WTC11 (cell line): ENCODE results near the gene NALCN. TPM values are rescaled to one million over a fixed set of nuclear protein-coding genes. Genes with fewer than 3 reads are reported as not detected.

Experiments
- ATAC-seq: fragments of 200-7000 bp; cut with Tn5 transposase; 2 replicates; pipeline ENCODE4 v1.10.0; 2021; ENCODE audit warnings: mild to moderate bottlenecking, moderate library complexity
- CTCF ChIA-PET: fragments of 300-600 bp; sonication (Branson Sonifier 250); formaldehyde crosslinking; loops from one replicate; lab custom pipeline; 2021; ENCODE audit warnings: antibody characterized with exemption; lab: Charles Lee
- POLR2A ChIA-PET: fragments of 350-600 bp; sonication (Branson Sonifier 250); formaldehyde crosslinking; loops from one replicate; lab custom pipeline; 2021; ENCODE audit warnings: antibody characterized with exemption; lab: Charles Lee
- DNase-seq: peaks from one replicate; pipeline ENCODE4 v3.0.0; 2021; ENCODE audit warnings: low spot score
- H3K27ac Mint-ChIP-seq: 2 replicates; pipeline ENCODE4 v1.8.0; 2021; ENCODE audit warnings: mixed read lengths
- H3K27me3 Mint-ChIP-seq: 2 replicates; pipeline ENCODE4 v1.8.0; 2021; ENCODE audit warnings: low read depth, mild to moderate bottlenecking, moderate library complexity, mixed read lengths
- H3K36me3 Mint-ChIP-seq: 2 replicates; pipeline ENCODE4 v1.8.0; 2021; ENCODE audit warnings: mixed read lengths
- H3K4me1 Mint-ChIP-seq: 2 replicates; pipeline ENCODE4 v1.8.0; 2022; ENCODE audit warnings: mixed read lengths
- H3K4me3 Mint-ChIP-seq: 2 replicates; pipeline ENCODE4 v1.8.0; 2021; ENCODE audit warnings: mild to moderate bottlenecking, moderate library complexity, mixed read lengths
- H3K9me3 Mint-ChIP-seq: 2 replicates; pipeline ENCODE4 v1.8.0; 2021; ENCODE audit warnings: mixed read lengths
- CREB1 ChIP-seq: sonication (generic); formaldehyde crosslinking; IDR thresholded peaks from 2 replicates; pipeline ENCODE4 v1.8.0; 2023; ENCODE audit warnings: mild to moderate bottlenecking, missing genetic modification reagents
- EMX1 ChIP-seq: fragments of 250-450 bp; sonication (Bioruptor Pico); IDR thresholded peaks from 2 replicates; pipeline ENCODE4 v1.8.0; 2021; ENCODE audit warnings: mild to moderate bottlenecking
- ETV6 ChIP-seq: sonication (generic); formaldehyde crosslinking; IDR thresholded peaks from 2 replicates; pipeline ENCODE4 v1.8.1; 2022; ENCODE audit warnings: mild to moderate bottlenecking, missing genetic modification reagents
- GTF2I ChIP-seq: fragments of 250-450 bp; sonication (Bioruptor Pico); conservative IDR thresholded peaks from 2 replicates; pipeline ENCODE4 v1.4.0; 2021; ENCODE audit warnings: mild to moderate bottlenecking
- HMGA2 ChIP-seq: fragments of 250-450 bp; sonication (Bioruptor Pico); IDR thresholded peaks from 2 replicates; pipeline ENCODE4 v1.4.0; 2021; ENCODE audit warnings: mild to moderate bottlenecking, moderate library complexity
- KAT7 ChIP-seq: sonication (generic); formaldehyde crosslinking; IDR thresholded peaks from 2 replicates; pipeline ENCODE4 v1.8.1; 2023; ENCODE audit warnings: missing genetic modification reagents, mild to moderate bottlenecking, borderline replicate concordance
- RORB ChIP-seq: fragments of 250-450 bp; sonication (Bioruptor Pico); IDR thresholded peaks from 2 replicates; pipeline ENCODE4 v1.9.0; 2021; ENCODE audit warnings: mild to moderate bottlenecking
- TCF7 ChIP-seq: sonication (generic); formaldehyde crosslinking; IDR thresholded peaks from 2 replicates; pipeline ENCODE4 v1.8.0; 2022; ENCODE audit warnings: mild to moderate bottlenecking, low read depth, missing genetic modification reagents, moderate library complexity
- ZBTB21 ChIP-seq: sonication (generic); formaldehyde crosslinking; IDR thresholded peaks from 2 replicates; pipeline ENCODE4 v1.8.1; 2023; ENCODE audit warnings: mild to moderate bottlenecking, missing genetic modification reagents, borderline replicate concordance
- ZNF317 ChIP-seq: sonication (generic); formaldehyde crosslinking; IDR thresholded peaks from 2 replicates; pipeline ENCODE4 v1.8.1; 2023; ENCODE audit warnings: low read depth, mild to moderate bottlenecking, moderate library complexity, missing genetic modification reagents, borderline replicate concordance
- total RNA-seq: library from RNA; stranded (reverse); gene quantifications from 3 replicates; pipeline ENCODE4 v1.2.3, GENCODE V29; 2021
- TF ChIP-seq, protein P1 (sequence below): sonication (generic); formaldehyde crosslinking; IDR thresholded peaks from 2 replicates; pipeline ENCODE4 v1.8.0; 2022; ENCODE audit warnings: mild to moderate bottlenecking, missing genetic modification reagents
- TF ChIP-seq, protein P2 (sequence below): sonication (generic); formaldehyde crosslinking; IDR thresholded peaks from 2 replicates; pipeline ENCODE4 v1.8.0; 2022; ENCODE audit warnings: missing genetic modification reagents
- TF ChIP-seq, protein P3 (sequence below): fragments of 250-450 bp; sonication (Bioruptor Pico); IDR thresholded peaks from 2 replicates; pipeline ENCODE4 v1.9.0; 2021; ENCODE audit warnings: mild to moderate bottlenecking
- TF ChIP-seq, protein P4 (sequence below): sonication (generic); formaldehyde crosslinking; IDR thresholded peaks from 2 replicates; pipeline ENCODE4 v1.8.0; 2022; ENCODE audit warnings: mild to moderate bottlenecking, missing genetic modification reagents
- TF ChIP-seq, protein P5 (sequence below): fragments of 250-450 bp; sonication (Bioruptor Pico); conservative IDR thresholded peaks from 2 replicates; pipeline ENCODE4 v1.9.0; 2021; ENCODE audit warnings: mild to moderate bottlenecking

NALCN gene
- total RNA-seq, 1 experiment from 2014 or later = 0.33 TPM

DNA sequence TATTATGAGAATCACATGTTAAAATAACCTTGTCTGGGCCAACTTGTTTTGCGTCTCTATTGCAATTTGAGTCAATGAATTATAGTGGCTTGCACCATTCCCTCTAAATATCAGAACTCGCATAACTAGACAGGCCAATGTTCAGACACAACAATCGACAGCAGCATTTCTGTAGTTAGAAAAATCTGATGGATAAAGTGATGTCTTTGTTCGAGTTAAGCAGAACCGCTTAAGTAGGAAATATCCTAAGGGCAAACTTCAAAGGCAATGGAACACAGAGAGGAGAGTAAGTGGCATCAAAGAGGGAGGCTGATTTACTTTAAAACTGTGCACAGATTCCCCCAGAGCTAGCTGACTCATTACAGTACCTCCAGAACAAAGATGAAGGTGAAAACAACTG is 333.9 kb downstream of the NALCN start:
- H3K27ac Mint-ChIP-seq = no peak overlapping the region
- ATAC-seq = no peak
- H3K36me3 Mint-ChIP-seq = peaks cover 21% of the 10 kb centered on the region
- no peaks in the 10 kb centered on the region for H3K4me1 Mint-ChIP-seq
- H3K27me3 Mint-ChIP-seq = no peaks in the 10 kb centered on the region
- POLR2A ChIA-PET = no interaction called here
- CTCF ChIA-PET = no interaction called here
- peaks cover 25% of the 10 kb centered on the region for H3K9me3 Mint-ChIP-seq
- TF ChIP-seq, protein P1, sequence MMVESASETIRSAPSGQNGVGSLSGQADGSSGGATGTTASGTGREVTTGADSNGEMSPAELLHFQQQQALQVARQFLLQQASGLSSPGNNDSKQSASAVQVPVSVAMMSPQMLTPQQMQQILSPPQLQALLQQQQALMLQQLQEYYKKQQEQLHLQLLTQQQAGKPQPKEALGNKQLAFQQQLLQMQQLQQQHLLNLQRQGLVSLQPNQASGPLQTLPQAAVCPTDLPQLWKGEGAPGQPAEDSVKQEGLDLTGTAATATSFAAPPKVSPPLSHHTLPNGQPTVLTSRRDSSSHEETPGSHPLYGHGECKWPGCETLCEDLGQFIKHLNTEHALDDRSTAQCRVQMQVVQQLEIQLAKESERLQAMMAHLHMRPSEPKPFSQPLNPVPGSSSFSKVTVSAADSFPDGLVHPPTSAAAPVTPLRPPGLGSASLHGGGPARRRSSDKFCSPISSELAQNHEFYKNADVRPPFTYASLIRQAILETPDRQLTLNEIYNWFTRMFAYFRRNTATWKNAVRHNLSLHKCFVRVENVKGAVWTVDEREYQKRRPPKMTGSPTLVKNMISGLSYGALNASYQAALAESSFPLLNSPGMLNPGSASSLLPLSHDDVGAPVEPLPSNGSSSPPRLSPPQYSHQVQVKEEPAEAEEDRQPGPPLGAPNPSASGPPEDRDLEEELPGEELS (CRISPR knock-in tag) = no peak
- no peak overlapping the region for H3K4me3 Mint-ChIP-seq
- DNase-seq = no peak

DNA sequence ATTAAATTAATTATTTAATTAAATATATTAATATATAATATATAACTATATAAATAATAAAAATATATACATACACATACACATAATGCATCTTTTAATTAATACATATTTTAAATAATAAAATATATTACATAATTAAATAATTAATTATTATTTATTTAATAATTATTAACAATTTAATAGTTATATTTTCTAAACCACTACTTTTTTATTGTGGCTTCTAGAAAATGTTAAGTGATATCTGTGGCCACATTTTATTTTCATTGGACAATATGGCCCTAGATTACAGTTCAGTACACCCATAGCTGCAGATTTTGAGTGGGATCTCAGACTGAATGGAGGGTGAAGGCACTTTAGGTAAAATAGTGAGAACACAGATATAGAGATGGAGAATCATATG is 335.7 kb downstream of the NALCN start:
- POLR2A ChIA-PET = no interaction called here
- H3K9me3 Mint-ChIP-seq = peaks cover 36% of the 10 kb centered on the region
- H3K27me3 Mint-ChIP-seq = no peaks in the 10 kb centered on the region
- H3K4me3 Mint-ChIP-seq = no peak overlapping the region
- ATAC-seq (no peak), DNase-seq (no peak)
- H3K36me3 Mint-ChIP-seq = peaks cover 26% of the 10 kb centered on the region
- no peak for TF ChIP-seq ZNF317 (CRISPR knock-in tag)
- TF ChIP-seq CREB1 = no peak
- no peak for TF ChIP-seq ZBTB21 (CRISPR knock-in tag)
- TF ChIP-seq HMGA2 (CRISPR knock-in tag) = peak; percentile 95
- TF ChIP-seq, protein P2, sequence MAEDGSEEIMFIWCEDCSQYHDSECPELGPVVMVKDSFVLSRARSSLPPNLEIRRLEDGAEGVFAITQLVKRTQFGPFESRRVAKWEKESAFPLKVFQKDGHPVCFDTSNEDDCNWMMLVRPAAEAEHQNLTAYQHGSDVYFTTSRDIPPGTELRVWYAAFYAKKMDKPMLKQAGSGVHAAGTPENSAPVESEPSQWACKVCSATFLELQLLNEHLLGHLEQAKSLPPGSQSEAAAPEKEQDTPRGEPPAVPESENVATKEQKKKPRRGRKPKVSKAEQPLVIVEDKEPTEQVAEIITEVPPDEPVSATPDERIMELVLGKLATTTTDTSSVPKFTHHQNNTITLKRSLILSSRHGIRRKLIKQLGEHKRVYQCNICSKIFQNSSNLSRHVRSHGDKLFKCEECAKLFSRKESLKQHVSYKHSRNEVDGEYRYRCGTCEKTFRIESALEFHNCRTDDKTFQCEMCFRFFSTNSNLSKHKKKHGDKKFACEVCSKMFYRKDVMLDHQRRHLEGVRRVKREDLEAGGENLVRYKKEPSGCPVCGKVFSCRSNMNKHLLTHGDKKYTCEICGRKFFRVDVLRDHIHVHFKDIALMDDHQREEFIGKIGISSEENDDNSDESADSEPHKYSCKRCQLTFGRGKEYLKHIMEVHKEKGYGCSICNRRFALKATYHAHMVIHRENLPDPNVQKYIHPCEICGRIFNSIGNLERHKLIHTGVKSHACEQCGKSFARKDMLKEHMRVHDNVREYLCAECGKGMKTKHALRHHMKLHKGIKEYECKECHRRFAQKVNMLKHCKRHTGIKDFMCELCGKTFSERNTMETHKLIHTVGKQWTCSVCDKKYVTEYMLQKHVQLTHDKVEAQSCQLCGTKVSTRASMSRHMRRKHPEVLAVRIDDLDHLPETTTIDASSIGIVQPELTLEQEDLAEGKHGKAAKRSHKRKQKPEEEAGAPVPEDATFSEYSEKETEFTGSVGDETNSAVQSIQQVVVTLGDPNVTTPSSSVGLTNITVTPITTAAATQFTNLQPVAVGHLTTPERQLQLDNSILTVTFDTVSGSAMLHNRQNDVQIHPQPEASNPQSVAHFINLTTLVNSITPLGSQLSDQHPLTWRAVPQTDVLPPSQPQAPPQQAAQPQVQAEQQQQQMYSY (CRISPR knock-in tag) = no peak
- CTCF ChIA-PET = no interaction called here
- H3K27ac Mint-ChIP-seq = no peak overlapping the region
- H3K4me1 Mint-ChIP-seq = no peaks in the 10 kb centered on the region

DNA sequence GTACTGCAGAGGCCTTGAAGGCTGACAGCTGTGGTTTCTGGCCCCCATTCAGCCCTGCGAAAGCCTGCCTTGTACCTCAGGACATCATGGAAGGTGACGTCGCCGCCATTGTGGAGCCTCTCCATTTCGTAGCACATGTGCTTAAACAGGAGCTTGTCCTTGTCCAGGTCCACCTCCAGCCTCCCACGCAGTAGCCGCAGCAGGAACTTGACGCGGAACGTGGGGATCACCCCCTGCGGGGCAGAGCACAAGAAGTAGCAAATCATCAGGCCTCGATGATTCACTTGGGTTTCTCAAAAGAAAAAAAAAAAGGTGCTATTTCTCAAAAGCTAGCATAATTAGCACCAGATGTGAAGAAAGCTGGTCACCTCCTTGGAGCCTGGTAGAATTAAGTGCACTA is 351.0 kb downstream of the NALCN start:
- DNase-seq (no peak), ATAC-seq (no peak)
- TF ChIP-seq GTF2I (CRISPR knock-in tag) = no peak
- no peak for TF ChIP-seq ETV6 (CRISPR knock-in tag)
- TF ChIP-seq KAT7 = no peak
- TF ChIP-seq, protein P3, sequence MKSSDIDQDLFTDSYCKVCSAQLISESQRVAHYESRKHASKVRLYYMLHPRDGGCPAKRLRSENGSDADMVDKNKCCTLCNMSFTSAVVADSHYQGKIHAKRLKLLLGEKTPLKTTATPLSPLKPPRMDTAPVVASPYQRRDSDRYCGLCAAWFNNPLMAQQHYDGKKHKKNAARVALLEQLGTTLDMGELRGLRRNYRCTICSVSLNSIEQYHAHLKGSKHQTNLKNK = no peak
- no peak for TF ChIP-seq EMX1 (CRISPR knock-in tag)
- TF ChIP-seq RORB = no peak
- TF ChIP-seq, protein P4, sequence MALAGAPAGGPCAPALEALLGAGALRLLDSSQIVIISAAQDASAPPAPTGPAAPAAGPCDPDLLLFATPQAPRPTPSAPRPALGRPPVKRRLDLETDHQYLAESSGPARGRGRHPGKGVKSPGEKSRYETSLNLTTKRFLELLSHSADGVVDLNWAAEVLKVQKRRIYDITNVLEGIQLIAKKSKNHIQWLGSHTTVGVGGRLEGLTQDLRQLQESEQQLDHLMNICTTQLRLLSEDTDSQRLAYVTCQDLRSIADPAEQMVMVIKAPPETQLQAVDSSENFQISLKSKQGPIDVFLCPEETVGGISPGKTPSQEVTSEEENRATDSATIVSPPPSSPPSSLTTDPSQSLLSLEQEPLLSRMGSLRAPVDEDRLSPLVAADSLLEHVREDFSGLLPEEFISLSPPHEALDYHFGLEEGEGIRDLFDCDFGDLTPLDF (CRISPR knock-in tag) = no peak
- TF ChIP-seq TCF7 (CRISPR knock-in tag) = no peak
- TF ChIP-seq, protein P5, sequence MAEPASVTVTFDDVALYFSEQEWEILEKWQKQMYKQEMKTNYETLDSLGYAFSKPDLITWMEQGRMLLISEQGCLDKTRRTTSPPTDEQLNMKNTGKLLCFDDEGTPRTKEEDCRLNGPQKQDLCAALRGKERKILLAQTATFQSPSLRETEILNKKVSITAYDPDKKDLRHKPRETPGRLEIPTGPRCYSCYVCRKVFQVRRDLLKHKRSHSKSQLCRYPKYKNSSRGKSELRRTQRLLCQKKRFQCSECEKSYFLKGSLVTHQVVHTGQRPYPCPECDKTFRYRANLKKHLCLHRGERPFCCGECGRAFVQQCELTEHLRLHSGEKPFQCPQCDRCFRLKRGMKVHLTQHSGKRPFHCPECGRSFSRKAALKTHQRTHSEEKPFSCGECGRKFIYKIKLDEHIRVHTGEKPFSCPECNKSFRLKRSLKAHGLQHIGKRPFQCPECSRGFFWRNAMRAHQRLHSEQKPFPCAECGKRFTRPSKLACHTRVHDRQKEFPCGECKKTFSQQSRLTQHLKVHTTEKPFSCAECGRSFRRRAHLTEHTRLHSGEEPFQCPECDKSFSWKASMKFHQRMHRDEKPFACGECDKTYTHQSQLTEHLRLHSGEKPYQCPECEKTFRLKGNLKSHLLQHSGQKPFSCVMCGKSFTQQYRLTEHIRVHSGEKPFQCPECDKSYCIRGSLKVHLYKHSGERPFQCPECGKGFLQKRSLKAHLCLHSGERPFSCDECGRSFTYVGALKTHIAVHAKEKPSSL (CRISPR knock-in tag) = no peak
- H3K4me1 Mint-ChIP-seq = no peaks in the 10 kb centered on the region
- ChIA-PET POLR2A (no interaction called here), CTCF (no interaction called here)
- peaks cover 2% of the 10 kb centered on the region; the same call in 1 of the 2 replicates for H3K27me3 Mint-ChIP-seq
- H3K4me3 Mint-ChIP-seq = no peak overlapping the region
- H3K36me3 Mint-ChIP-seq = no peaks in the 10 kb centered on the region
- no peak overlapping the region for H3K27ac Mint-ChIP-seq
- H3K9me3 Mint-ChIP-seq = peaks cover 5% of the 10 kb centered on the region
